Cardiac muscle cell (in vitro differentiated cells and primary cell): ENCODE results near the gene TAOK2. TPM values are rescaled to one million over a fixed set of nuclear protein-coding genes. Genes with fewer than 3 reads are reported as not detected.
"Not testable (repeated sequence)": the region's sequence is repeated elsewhere in the genome, so short reads cannot be mapped to it uniquely, and the experiment has no call there.

Experiments used
- DNase-seq, 2 donors: peaks; one replicate each; pipeline versions ENCODE4 v3.0.0 to v3.0.0-alpha.2; 2010 to 2017; ENCODE audit warnings: low read depth in 1 of 2, low spot score in 1 of 2
- H3K27ac ChIP-seq: fragments of 200-600 bp; sonication (generic); 2 replicates; pipeline ENCODE4 v1.5.1; 2016
- H3K27me3 ChIP-seq: fragments of 200-600 bp; sonication (generic); 2 replicates; pipeline ENCODE4 v1.6.0; 2016; ENCODE audit warnings: control low read depth
- H3K36me3 ChIP-seq: fragments of 200-600 bp; sonication (generic); 2 replicates; pipeline ENCODE4 v1.5.1; 2016; ENCODE audit warnings: control low read depth
- H3K4me1 ChIP-seq: fragments of 200-600 bp; sonication (generic); 2 replicates; pipeline ENCODE4 v1.8.1; 2017; ENCODE audit warnings: low read depth, mild to moderate bottlenecking, mixed run types
- H3K4me3 ChIP-seq: fragments of 200-600 bp; sonication (generic); 2 replicates; pipeline ENCODE4 v1.5.1; 2016; ENCODE audit warnings: mild to moderate bottlenecking
- H3K9me3 ChIP-seq: fragments of 200-600 bp; sonication (generic); 2 replicates; pipeline ENCODE4 v1.5.1; 2017; ENCODE audit warnings: low read depth, mild to moderate bottlenecking, control low read depth
- polyA plus RNA-seq: library from polyadenylated mRNA; unstranded; fragments of >200 nt; fragmentation: Nextera tagmentation; extraction: Ambion mirVana; gene quantifications from 2 replicates; pipeline ENCODE4 v1.2.1, GENCODE V29; 2016
- total RNA-seq: library from RNA; depleted of rRNA; stranded (reverse); fragments of >200 nt; gene quantifications from 2 replicates; pipeline ENCODE4 v1.2.3, GENCODE V29; 2016
- TF ChIP-seq, protein P1 (sequence below): IDR thresholded peaks from 2 replicates; pipeline ENCODE4 v1.5.1; 2012; ENCODE audit warnings: low read depth, mild to moderate bottlenecking, low read length

The TAOK2 gene
- total and polyA plus RNA-seq, 2 experiments from 2014 or later: 25.8 to 70.9 TPM

DNA sequence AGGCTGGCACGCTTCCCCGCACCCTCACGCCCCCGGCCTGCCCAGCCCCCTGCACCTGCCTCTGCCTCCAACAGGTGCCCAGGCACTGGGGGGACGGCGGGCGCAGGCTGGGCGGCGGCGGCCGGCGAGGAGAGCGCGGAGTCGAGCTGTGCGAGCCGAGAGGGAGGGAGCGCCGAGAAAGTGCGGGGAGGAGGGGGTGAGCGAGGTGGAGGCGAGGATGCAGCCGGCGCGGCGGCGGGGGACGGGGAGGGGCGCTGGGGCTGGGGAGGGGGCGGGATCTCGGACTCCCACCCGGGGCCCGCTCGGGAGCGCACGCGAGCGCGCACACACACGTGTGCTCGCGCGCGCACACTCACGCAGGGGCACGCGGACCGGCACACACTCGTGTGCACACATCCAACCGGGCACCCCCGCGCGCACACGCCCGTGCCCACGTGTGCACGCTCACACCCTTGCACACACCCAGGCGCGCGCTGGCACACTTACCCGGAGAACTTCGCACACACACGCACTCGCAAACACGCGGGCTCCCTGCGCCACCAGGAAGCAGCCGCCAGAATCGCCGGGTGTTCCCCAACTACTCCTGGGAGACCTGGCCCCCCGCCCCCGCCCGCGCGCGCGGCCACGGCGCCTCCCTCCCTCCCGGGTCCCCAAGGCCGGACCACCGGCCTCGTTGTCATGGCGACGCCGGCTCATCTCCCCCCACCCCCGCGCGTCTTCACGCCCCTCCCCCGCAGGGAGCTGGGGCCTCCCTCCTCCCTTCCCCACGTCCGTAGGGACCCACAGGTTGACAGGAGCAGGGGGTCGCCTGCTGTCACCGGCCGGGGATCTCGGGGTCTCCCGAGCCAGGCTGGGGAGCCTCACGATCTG is 37.4 kb downstream of the TAOK2 start, which contains the start of gene DOC2A:
Gene DOC2A (minus strand): TSS at position 184 of the 870 bp plus-strand sequence. CDS start 805 bp downstream, outside the sequence.
- DNase-seq: peak in 1 of 2 donors; percentile 49
- Histone ChIP-seq H3K4me1 (no peaks in the 10 kb centered on the region), H3K4me3 (peak within 1 kb of the TSS; percentile 37), H3K9me3 (no peaks in the 10 kb centered on the region), H3K27me3 (peaks cover 36% of the 10 kb centered on the region), H3K36me3 (no peaks in the 10 kb centered on the region), H3K27ac (no peak within 1 kb of the TSS)
- TF ChIP-seq, protein P1, sequence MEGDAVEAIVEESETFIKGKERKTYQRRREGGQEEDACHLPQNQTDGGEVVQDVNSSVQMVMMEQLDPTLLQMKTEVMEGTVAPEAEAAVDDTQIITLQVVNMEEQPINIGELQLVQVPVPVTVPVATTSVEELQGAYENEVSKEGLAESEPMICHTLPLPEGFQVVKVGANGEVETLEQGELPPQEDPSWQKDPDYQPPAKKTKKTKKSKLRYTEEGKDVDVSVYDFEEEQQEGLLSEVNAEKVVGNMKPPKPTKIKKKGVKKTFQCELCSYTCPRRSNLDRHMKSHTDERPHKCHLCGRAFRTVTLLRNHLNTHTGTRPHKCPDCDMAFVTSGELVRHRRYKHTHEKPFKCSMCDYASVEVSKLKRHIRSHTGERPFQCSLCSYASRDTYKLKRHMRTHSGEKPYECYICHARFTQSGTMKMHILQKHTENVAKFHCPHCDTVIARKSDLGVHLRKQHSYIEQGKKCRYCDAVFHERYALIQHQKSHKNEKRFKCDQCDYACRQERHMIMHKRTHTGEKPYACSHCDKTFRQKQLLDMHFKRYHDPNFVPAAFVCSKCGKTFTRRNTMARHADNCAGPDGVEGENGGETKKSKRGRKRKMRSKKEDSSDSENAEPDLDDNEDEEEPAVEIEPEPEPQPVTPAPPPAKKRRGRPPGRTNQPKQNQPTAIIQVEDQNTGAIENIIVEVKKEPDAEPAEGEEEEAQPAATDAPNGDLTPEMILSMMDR: no peak

DNA sequence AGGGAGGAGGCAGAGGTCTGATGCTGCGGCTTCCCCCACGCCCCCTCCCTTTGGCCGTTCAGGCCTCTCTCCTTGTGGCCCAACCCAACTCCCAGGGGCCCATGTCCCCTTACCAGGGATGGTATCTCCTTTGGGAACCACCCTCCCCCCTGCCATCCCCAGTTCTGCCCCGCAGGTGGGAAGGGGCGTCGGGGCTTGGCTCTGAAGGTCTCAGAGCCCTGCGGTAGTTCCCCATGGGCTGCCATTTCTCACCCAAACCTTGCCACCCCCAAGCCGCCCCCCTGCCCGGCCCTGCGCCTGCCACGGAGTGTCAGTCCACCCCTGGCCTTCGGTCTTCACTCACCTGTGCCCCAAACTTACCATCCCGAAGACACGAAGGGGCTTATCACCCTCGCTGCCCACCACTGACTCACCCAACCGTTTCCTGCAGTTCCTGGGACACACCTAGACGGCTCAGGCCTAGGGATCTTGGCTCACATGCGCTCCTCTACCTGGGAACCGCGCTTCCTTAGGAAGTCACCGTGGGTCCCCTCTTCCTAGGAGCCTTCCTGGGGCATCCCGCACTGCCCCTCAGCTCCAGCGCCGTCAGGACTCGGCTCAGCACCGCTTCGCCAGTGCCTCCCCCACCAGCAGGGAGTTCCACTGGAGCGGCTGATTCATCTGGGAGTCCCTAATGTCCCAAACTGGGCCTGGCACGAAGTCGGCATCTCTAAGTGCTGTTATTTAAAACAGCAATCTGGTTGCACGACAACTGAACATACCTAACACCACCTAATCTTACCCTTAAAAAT is 38.2 kb downstream of the TAOK2 start:
- H3K4me1 ChIP-seq: no peaks in the 10 kb centered on the region
- no peaks in the 10 kb centered on the region for H3K36me3 ChIP-seq
- no peak overlapping the region for H3K27ac ChIP-seq
- TF ChIP-seq, protein P1: no peak
- peak overlapping the region; percentile 37 for H3K4me3 ChIP-seq
- H3K27me3 ChIP-seq: peaks cover 36% of the 10 kb centered on the region
- no peak for DNase-seq
- H3K9me3 ChIP-seq: no peaks in the 10 kb centered on the region

DNA sequence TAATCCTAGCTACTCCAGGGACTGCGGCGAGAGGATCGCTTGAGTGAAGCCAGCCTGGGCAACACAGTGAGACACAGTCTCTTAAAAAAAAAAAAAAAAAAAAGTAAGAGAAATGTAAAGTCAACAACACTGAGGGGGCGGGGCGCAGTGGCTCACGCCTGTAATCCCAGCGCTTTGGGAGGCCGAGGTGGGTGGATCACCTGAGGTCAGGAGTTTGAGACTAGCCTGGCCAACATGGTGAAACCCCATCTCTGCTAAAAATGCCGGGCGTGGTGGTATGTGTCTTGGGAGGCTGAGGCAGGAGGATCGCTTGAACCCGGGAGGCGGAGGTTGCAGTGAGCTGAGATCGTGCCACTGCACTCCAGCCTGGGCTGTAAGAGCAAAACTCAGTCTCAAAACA is 38.9 kb downstream of the TAOK2 start:
- DNase-seq, H3K9me3 ChIP-seq, H3K4me1 ChIP-seq, H3K4me3 ChIP-seq, H3K27ac ChIP-seq, H3K36me3 ChIP-seq: not testable (repeated sequence)
- H3K27me3 ChIP-seq: peaks cover 36% of the 10 kb centered on the region

DNA sequence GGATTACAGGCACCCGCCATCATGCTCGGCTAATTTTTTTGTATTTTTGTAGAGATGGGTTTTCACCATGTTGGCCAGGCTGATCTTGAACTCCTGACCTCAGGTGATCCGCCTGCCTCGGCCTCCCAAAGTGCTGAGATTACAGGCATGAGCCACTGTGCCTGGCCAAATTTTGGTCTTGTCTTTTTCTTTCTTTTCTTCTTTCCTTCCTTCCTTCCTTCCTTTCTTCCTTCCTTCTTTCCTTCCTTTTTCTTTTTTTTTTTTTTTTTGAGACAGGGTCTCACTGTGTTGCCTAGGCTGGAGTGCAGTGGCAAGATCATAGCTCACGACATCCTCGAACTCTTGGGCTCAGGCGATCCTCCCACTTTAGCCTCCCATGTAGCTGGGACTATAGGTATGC is 41.8 kb downstream of the TAOK2 start:
- H3K4me3 ChIP-seq, H3K36me3 ChIP-seq, H3K27ac ChIP-seq, H3K9me3 ChIP-seq, H3K4me1 ChIP-seq, DNase-seq: not testable (repeated sequence)
- H3K27me3 ChIP-seq: peaks cover 20% of the 10 kb centered on the region

DNA sequence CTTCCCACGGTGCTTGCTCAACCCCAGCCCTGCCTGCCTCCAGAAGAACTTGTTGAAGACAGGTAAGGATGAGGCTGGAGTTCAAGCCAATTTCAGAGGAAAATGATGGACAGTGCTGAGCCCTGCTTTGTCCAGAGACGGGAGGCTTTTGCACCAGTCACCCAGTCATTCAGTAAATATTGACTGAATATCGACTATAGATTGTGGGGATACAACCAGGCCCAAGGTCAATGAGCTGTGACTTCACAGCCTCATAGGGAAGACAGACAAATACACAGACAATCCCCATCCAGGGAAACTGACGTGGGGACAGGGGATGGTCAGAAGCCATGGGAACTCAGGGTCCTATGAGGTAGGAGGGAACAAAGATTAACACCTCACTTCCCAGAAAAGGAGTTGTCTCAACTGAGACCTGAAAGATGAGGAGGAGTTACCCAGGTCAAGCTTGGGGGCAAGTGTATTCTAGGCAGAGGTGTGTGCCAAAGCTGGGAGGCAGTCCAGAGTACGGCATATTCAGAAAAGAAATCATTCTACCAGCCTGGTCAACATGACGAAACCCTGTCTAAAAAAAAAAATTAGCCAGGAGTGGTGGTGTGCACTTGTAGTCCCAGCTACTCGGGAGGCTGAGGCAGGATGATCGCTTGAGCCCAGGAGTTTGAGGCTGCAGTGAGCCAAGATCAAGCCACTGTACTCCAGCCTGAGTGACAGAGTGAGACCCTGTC is 43.0 kb downstream of the TAOK2 start:
- TF ChIP-seq, protein P1: no peak
- DNase-seq: no peak
- no peaks in the 10 kb centered on the region for H3K4me1 ChIP-seq

DNA sequence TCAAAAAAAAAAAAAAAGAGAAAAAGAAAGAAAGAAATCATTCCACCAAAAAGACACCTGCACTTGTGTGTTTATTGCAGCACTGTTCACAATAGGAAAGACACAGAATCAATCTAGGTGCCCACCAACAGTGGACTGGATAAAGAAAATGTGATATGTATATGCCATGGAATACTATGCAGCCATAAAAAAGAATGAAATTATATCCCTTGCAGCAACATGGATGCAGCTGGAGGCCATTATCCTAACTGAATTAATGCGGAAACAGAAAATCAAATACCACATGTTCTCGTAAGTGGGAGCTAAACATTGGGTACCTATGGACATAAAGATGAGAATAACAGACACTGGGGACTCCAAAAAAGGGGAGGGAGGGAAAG is 43.6 kb downstream of the TAOK2 start:
- H3K4me3 ChIP-seq: no peak overlapping the region
- DNase-seq: no peak
- no peak overlapping the region for H3K27ac ChIP-seq
- TF ChIP-seq, protein P1: no peak
- H3K4me1 ChIP-seq: no peaks in the 10 kb centered on the region
- H3K27me3 ChIP-seq: peaks cover 1% of the 10 kb centered on the region
- no peaks in the 10 kb centered on the region for H3K9me3 ChIP-seq
- no peaks in the 10 kb centered on the region for H3K36me3 ChIP-seq

More for the DNA sequence above, 43.0 kb downstream of the TAOK2 start:
- no peaks in the 10 kb centered on the region for H3K36me3 ChIP-seq
- H3K4me3 ChIP-seq: no peak overlapping the region
- no peaks in the 10 kb centered on the region for H3K9me3 ChIP-seq
- H3K27ac ChIP-seq: no peak overlapping the region
- H3K27me3 ChIP-seq: peaks cover 7% of the 10 kb centered on the region

DNA sequence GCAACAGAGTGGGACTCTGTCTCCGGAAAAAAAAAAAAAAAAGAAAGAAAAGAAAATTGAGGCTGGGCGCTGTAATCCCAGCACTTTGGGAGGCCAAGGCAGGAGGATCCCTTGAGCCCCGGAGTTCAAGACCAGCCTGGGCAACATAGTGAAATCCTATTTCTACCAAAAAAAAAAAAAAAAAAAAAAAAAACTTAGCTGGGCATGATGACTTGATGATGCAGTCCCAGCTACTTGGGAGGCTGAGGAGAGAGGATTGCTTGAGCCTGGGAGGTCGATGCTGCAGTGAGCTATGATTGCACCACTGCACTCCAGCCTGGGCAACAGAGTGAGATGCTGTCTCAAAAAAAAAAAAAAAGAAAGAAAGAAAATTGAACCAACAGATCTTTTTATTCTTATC is 44.3 kb downstream of the TAOK2 start:
- not testable (repeated sequence) for DNase-seq, H3K27ac ChIP-seq, H3K4me3 ChIP-seq, H3K9me3 ChIP-seq, H3K36me3 ChIP-seq, H3K4me1 ChIP-seq, H3K27me3 ChIP-seq
